Fibroblast of the aortic adventitia (primary cell): ENCODE measurements around the gene IGSF8. TPM values are rescaled to one million over a fixed set of nuclear protein-coding genes. Genes with fewer than 3 reads are reported as not detected.
"Not testable (repeated sequence)": the region's sequence is repeated elsewhere in the genome, so short reads cannot be mapped to it uniquely, and the experiment has no call there.

ENCODE experiments used
- DNase-seq: peaks from one replicate; pipeline ENCODE4 v3.0.0-alpha.2; 2010; ENCODE audit warnings: low read depth
- H3K4me3 ChIP-seq: 2 replicates; pipeline ENCODE4 v1.5.1; 2011; ENCODE audit warnings: low read depth, mild to moderate bottlenecking, control low read depth, low read length, moderate library complexity
- total RNA-seq: library from RNA; depleted of rRNA; stranded (reverse); fragments of >200 nt; gene quantifications from 2 replicates; pipeline ENCODE4 v1.2.3, GENCODE V29; 2012; ENCODE audit warnings: low replicate concordance
- TF ChIP-seq, protein P1 (sequence below): IDR thresholded peaks from 2 replicates; pipeline ENCODE4 v1.5.1; 2011; ENCODE audit warnings: mild to moderate bottlenecking, low read length, control low read depth, inconsistent platforms; ENCODE audit not compliant: insufficient read depth

IGSF8 gene
- total RNA-seq, 1 donor, result 10.8 TPM

DNA sequence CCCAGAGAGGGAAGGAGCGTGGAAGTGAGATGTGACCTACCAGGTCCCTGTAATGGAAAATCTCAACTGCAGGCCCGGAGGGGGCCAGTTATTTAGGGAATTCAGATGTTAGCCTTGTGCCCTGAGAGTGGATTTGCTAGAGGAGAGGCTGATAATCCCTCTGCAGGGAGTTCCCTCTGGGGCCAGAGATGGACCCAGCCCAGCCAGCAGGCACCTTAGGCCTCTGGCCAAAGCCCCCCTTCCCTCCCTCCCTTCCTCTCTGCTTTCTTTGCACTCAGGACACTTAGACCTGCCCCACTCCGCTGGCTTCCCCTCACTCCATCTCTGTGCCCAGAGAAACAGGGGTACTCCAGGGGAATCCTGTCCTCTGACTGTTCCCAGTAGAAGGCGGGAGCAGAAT is 15.7 kb upstream of the IGSF8 start:
- TF ChIP-seq, protein P1, sequence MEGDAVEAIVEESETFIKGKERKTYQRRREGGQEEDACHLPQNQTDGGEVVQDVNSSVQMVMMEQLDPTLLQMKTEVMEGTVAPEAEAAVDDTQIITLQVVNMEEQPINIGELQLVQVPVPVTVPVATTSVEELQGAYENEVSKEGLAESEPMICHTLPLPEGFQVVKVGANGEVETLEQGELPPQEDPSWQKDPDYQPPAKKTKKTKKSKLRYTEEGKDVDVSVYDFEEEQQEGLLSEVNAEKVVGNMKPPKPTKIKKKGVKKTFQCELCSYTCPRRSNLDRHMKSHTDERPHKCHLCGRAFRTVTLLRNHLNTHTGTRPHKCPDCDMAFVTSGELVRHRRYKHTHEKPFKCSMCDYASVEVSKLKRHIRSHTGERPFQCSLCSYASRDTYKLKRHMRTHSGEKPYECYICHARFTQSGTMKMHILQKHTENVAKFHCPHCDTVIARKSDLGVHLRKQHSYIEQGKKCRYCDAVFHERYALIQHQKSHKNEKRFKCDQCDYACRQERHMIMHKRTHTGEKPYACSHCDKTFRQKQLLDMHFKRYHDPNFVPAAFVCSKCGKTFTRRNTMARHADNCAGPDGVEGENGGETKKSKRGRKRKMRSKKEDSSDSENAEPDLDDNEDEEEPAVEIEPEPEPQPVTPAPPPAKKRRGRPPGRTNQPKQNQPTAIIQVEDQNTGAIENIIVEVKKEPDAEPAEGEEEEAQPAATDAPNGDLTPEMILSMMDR, result no peak
- DNase-seq, result no peak

DNA sequence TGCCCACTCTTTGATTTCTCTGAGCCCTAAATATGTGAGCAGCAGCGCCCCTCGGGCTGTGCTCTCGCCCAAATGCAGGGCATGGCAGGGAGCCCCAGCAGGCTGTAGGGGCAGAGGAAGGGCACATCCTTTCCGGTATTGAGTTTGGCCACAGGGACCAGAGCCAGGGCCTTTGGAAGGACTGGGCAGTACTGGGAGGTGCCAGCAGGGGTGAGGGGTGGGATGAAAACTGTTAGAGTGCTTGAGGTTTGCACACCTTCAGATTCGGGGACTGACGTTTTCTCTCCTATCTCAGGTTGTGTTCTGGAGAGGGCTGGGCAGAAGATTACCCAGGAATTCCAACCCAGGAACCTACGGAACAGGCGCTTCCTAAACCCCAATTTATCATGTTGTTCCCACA is 15.0 kb upstream of the IGSF8 start:
- no peak for DNase-seq
- TF ChIP-seq, protein P1, result no peak
- no peak overlapping the region for H3K4me3 ChIP-seq

More for the DNA sequence above, 15.7 kb upstream of the IGSF8 start:
- H3K4me3 ChIP-seq, result no peak overlapping the region

DNA sequence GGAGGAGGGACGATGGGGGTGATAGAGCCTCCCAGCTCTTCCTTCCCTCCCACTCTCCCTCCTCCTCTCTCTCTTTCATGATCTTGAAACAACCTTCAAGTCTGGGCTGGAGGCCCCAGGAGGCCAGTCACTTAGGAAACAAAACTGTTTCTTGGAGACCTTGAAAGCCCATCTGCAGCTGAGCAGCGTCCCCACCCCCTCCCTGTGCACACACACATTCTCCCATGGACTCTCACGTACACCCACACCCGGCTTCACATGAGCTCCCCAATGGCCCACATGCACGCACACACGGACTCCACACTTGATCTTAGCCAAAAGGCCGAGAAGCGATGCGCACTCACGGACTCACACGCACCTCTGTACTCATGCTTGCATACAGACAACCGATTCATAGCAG is 13.9 kb upstream of the IGSF8 start:
- no peak for DNase-seq
- TF ChIP-seq, protein P1, result no peak

DNA sequence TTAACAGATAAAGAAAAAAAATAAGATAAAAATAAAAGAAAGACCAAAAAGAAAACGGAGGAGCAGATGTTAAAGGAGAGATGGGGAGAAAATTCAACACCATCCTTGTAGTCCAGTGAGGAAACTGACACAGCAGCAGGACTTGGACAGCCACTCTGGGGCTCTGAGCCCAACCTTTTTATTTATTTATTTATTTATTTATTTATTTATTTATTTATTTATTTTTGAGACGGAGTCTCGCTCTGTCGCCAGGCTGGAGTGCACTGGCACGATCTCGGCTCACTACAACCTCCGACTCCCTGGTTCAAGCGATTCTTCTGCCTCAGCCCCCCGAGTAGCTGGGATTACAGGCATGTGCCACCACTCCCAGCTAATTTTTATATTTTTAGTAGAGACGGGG is 13.0 kb upstream of the IGSF8 start:
- not testable (repeated sequence) for DNase-seq

More for the DNA sequence above, 13.9 kb upstream of the IGSF8 start:
- H3K4me3 ChIP-seq, result no peak overlapping the region

DNA sequence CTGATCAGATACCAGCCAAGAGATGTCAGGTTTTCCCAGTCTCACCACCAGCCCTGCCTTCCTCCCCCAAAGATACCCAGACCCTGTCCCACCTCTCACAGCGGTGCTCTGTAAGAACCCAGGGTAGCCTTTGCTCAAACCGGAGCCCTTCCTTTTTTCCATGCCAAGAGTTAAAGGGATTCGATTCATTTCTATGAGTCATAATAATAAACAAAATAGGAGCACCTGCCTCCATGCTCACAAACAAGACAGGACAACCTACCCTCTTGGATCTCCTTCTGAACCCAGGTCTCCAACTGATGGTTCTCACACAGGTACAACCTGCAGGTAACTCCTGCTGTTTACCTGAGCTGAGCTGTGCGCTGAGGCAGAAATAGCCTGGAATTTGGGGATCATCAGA is 11.3 kb upstream of the IGSF8 start:
- H3K4me3 ChIP-seq, result no peak overlapping the region
- TF ChIP-seq, protein P1, result no peak
- DNase-seq, result no peak

More for the DNA sequence above, 13.0 kb upstream of the IGSF8 start:
- not testable (repeated sequence) for H3K4me3 ChIP-seq

DNA sequence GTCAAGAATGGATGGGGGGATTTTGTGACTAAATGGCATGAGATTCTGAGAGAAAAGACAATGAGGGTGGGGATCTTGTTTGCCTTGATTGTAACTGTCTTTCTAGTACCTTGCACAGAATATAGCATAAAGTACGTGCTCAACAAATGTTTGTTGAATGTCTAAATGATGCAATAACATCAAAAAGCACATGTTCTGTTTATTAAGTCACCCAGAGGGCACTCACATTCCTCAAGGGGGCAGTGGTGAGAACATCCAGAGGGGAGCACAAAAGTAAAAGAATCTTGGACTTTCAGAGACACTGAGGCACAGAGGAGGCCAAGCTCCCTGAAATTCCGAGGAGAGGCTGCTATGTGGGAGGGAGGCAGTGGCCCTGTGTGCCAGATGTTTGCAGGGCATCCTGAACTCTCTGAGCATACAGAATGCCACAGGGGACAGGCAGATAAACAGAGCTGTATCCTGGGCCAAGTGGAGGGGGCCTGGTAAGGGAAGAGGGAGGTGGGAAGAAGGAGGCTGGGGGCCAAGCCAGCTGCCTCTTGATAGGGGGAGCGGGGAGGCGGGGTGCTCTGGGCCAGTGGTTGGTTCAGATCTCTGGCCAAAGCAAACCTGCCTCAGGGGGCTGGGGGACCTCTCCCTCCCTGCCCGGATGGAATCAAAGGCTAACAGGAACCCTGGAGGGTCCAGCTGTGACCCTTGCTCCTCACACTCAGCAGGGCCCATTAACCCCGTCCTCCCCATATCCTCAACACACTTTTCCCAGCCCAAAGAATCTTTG is 10.7 kb upstream of the IGSF8 start:
- H3K4me3 ChIP-seq, result no peak overlapping the region
- DNase-seq, result peak; percentile 67
- TF ChIP-seq, protein P1, result peak; percentile 54

DNA sequence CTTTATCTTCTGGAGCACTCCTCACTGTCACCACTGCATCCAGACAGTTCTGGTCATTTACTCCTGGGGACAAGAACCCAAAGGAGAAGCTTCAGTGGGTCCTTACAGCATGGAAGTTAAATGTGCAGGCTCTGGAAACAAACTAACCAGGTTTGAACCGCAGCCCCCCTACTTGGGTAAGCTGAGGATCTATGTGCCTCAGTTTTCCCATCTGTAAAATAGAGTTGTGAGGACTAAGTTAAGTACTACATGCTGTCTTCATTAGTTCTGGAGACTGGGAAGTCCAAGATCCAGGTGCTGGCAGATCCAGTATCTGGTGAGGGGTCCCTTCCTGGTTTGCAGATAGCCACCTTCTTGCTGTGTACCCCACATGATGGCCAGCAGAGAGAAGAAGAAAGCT is 9.1 kb upstream of the IGSF8 start:
- TF ChIP-seq, protein P1, result no peak
- no peak for DNase-seq
- H3K4me3 ChIP-seq, result no peak overlapping the region
